ENCODE measurements around the gene TDO2. TPM values are rescaled to one million over a fixed set of nuclear protein-coding genes. Genes with fewer than 3 reads are reported as not detected.

Gene TDO2
- total RNA-seq, 1 donor from 2014 or later = 3.0 TPM

DNA sequence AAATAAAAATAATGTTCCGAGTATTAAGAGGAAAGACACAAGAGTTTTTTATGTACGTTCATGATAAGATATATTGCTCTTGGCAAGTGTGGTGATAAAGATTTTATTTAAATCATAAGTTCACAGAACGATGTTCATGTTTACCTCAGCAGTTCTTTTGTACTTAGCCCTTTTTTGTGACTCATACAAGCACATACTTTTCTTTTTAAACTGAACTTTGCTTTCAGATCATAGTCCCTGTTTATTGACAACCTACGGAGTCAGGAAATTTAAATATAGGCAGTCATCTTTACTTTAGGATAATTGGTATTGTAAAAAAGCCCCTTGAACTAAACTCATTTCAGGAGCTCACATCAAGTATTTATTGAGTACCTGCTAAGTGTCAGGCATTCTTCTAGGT lies 51.4 kb downstream of the TDO2 start:
- peaks cover 9% of the 10 kb centered on the region for H3K4me1 ChIP-seq
- no peak overlapping the region for H3K27ac ChIP-seq
- no peak overlapping the region for H3K4me3 ChIP-seq
- DNase-seq (no peak), ATAC-seq (no peak)
- intact Hi-C loops (cut with DNase I) = loop anchor here (10.0 kb wide), 1 partner anchor 150 kb away; no protein-coding TSS in a partner anchor
- H3K27me3 ChIP-seq = no peaks in the 10 kb centered on the region
- TF ChIP-seq, protein P1, sequence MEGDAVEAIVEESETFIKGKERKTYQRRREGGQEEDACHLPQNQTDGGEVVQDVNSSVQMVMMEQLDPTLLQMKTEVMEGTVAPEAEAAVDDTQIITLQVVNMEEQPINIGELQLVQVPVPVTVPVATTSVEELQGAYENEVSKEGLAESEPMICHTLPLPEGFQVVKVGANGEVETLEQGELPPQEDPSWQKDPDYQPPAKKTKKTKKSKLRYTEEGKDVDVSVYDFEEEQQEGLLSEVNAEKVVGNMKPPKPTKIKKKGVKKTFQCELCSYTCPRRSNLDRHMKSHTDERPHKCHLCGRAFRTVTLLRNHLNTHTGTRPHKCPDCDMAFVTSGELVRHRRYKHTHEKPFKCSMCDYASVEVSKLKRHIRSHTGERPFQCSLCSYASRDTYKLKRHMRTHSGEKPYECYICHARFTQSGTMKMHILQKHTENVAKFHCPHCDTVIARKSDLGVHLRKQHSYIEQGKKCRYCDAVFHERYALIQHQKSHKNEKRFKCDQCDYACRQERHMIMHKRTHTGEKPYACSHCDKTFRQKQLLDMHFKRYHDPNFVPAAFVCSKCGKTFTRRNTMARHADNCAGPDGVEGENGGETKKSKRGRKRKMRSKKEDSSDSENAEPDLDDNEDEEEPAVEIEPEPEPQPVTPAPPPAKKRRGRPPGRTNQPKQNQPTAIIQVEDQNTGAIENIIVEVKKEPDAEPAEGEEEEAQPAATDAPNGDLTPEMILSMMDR (IDR thresholded peaks at IDR 0.05) = no peak
- H3K36me3 ChIP-seq = no peaks in the 10 kb centered on the region
- H3K9me3 ChIP-seq = no peaks in the 10 kb centered on the region

DNA sequence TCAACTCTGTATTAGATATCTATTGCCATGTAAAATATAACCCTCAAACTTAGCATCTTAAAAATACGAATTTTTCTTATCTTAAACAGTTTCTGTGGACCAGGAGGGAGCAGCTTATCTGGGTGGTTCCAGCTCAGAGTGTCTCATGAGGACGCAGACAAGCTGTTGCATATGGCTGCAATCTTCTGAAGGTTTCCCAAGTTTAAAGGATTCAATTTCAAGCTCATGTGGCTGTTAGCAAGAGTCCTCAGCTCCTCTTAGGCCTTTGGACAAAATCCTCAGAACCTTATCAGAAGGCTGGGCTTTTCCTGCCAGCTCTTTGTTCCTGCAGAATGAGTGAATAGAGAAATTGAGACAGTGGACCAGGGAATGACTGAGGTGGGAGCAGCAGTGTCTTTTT lies 53.0 kb downstream of the TDO2 start:
- Histone ChIP-seq H3K36me3 (no peaks in the 10 kb centered on the region), H3K4me3 (no peak overlapping the region), H3K27ac (no peak overlapping the region), H3K27me3 (no peaks in the 10 kb centered on the region), H3K4me1 (peaks cover 9% of the 10 kb centered on the region), H3K9me3 (no peaks in the 10 kb centered on the region)
- no peak for ATAC-seq
- DNase-seq = no peak
- TF ChIP-seq, protein P1 (IDR thresholded peaks at IDR 0.05) = no peak
- intact Hi-C loops (cut with DNase I) = loop anchor here (10.0 kb wide), 1 partner anchor 152 kb away; no protein-coding TSS in a partner anchor

DNA sequence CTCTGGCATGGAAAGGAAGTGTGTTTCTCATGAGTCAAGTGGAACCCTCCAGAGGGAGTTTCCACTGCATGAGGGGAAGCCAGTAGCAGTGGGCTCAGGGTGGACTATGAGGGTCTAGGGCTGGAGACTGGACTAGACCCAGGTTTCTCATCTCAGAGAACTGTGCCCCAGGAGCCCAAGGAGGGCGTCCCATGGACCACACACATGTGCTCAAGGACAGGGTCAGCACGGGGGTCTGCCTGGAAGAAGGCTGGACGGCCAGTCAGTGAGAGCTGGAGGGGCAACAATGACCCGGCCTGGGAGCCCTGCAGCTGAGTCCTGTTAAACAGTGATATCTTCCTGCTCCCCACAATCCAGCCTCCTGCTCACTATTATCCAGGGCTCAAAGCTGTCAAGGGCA lies 55.9 kb downstream of the TDO2 start:
- TF ChIP-seq, protein P1 (IDR thresholded peaks at IDR 0.05) = no peak
- intact Hi-C loops (cut with DNase I) = loop anchor here (10.0 kb wide), 1 partner anchor 155 kb away; no protein-coding TSS in a partner anchor
- ATAC-seq (peak; percentile 36), DNase-seq (no peak)
- no peak overlapping the region for H3K4me3 ChIP-seq
- H3K9me3 ChIP-seq = no peaks in the 10 kb centered on the region
- H3K27me3 ChIP-seq = no peaks in the 10 kb centered on the region
- H3K27ac ChIP-seq = no peak overlapping the region
- no peaks in the 10 kb centered on the region for H3K36me3 ChIP-seq
- no peaks in the 10 kb centered on the region for H3K4me1 ChIP-seq

DNA sequence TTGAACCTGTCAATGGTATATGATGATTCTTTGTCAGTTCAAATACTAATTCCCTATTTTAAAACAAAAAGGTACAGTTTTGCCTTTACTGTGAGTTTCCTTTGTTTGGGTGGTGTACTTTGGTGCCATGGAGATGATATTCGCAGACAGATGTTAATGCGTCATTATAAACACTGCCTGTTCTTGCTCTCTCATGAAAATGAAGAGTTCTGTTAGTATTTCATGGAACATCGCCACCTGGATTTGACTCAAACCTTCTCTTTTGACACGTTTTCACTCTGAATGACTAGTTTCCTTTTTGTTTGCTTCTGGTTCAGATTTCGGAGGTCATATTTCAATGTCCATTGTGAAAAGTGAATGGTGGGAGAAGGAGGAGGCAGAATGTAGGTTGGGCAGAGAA lies 57.0 kb downstream of the TDO2 start:
- H3K27ac ChIP-seq = no peak overlapping the region
- no peaks in the 10 kb centered on the region for H3K9me3 ChIP-seq
- intact Hi-C loops (cut with DNase I) = no loop called here
- H3K27me3 ChIP-seq = no peaks in the 10 kb centered on the region
- ATAC-seq (no peak), DNase-seq (no peak)
- H3K4me3 ChIP-seq = no peak overlapping the region
- no peaks in the 10 kb centered on the region for H3K4me1 ChIP-seq
- no peaks in the 10 kb centered on the region for H3K36me3 ChIP-seq
- TF ChIP-seq, protein P1 (IDR thresholded peaks at IDR 0.05) = no peak

DNA sequence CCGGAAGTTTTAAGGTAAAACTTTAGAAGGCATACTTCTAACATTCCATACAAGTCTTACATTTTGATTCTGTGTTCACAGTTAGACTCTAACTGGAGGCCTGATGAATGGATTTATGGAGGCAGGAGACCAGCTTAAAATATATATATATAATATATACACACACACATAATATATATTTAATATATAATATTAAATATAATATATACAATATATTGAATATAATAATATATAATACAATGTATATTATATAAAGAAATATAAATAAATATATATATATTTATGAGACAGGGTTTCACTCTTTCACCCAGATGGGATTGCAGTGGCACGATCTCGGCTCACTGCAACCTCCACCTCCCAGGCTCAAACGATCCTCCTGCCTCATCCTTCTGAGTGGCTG lies 58.1 kb downstream of the TDO2 start:
- Histone ChIP-seq H3K36me3 (no peaks in the 10 kb centered on the region), H3K4me1 (no peaks in the 10 kb centered on the region), H3K27ac (no peak overlapping the region), H3K4me3 (no peak overlapping the region), H3K27me3 (no peaks in the 10 kb centered on the region), H3K9me3 (no peaks in the 10 kb centered on the region)
- ATAC-seq (no peak), DNase-seq (no peak)
- intact Hi-C loops (cut with DNase I) = no loop called here
- TF ChIP-seq, protein P1 (IDR thresholded peaks at IDR 0.05) = no peak

DNA sequence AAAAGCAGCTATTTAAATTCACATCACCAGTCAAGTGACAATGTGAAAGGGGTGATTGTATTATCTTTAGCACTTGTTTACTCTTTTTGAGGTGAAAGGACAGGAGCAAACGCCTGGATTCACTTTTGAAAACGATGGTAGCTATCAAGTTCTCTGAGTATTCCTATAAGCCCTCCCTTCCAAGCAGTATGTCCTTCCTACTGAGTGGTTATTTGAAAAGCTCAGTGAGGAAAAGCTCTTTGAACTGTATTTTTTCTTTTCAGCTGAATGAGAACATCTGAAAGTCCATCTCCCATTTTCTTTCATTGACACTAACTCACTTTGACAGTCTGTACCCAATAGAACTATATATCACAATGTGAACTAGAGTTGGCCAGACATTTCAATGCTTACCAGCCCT lies 59.3 kb downstream of the TDO2 start:
- Histone ChIP-seq H3K4me3 (no peak overlapping the region), H3K9me3 (no peaks in the 10 kb centered on the region), H3K27ac (no peak overlapping the region), H3K4me1 (no peaks in the 10 kb centered on the region), H3K36me3 (no peaks in the 10 kb centered on the region), H3K27me3 (no peaks in the 10 kb centered on the region)
- intact Hi-C loops (cut with DNase I) = no loop called here
- TF ChIP-seq, protein P1 (IDR thresholded peaks at IDR 0.05) = no peak
- DNase-seq = no peak
- no peak for ATAC-seq
